IMR-90 (cell line): ENCODE measurements around the gene RYR1. TPM values are rescaled to one million over a fixed set of nuclear protein-coding genes. Genes with fewer than 3 reads are reported as not detected.
"Not testable (repeated sequence)": the region's sequence is repeated elsewhere in the genome, so short reads cannot be mapped to it uniquely, and the experiment has no call there.

ENCODE experiments used
- ATAC-seq: fragments of 200-7000 bp; cut with Tn5 transposase; 2 replicates; pipeline ENCODE4 v1.9.1; 2020; ENCODE audit warnings: low read depth, mild to moderate bottlenecking, moderate library complexity
- BruUV-seq: library from RNA; stranded (reverse); fragments of 400-500 nt; replicated peaks from 2 replicates; lab custom pipeline; 2021; lab: Mats Ljungman, UMichigan
- CTCF ChIA-PET: fragments of 300-600 bp; formaldehyde crosslinking; extraction: SDS; loops from one replicate; lab custom pipeline; 2021; ENCODE audit warnings: antibody characterized with exemption; lab: Yijun Ruan, JAX
- POLR2A ChIA-PET: fragments of 300-600 bp; sonication (Branson Sonifier 250); formaldehyde crosslinking; loops from one replicate; lab custom pipeline; 2022; ENCODE audit warnings: antibody characterized with exemption; ENCODE audit not compliant: unreplicated experiment; lab: Charles Lee
- DNase-seq: peaks from one replicate; pipeline ENCODE4 v3.0.0; 2013
- H2AFZ ChIP-seq: replicated peaks from 2 replicates; pipeline ENCODE3; 2013; ENCODE audit warnings: low read length, mild to moderate bottlenecking; ENCODE audit not compliant: poor library complexity
- H2AK5ac ChIP-seq: 2 replicates; pipeline ENCODE4 v1.6.1; 2013; ENCODE audit warnings: low read depth, low read length, inconsistent platforms
- H2AK9ac ChIP-seq: replicated peaks from 2 replicates; pipeline ENCODE3; 2013; ENCODE audit warnings: mild to moderate bottlenecking, low read depth, low read length, moderate library complexity; ENCODE audit not compliant: poor library complexity
- H2BK120ac ChIP-seq: 2 replicates; pipeline ENCODE4 v1.6.1; 2013; ENCODE audit warnings: low read depth, low read length, inconsistent platforms
- H2BK15ac ChIP-seq: 3 replicates; pipeline ENCODE4 v1.6.1; 2013; ENCODE audit warnings: low read depth, low read length, inconsistent platforms
- H2BK20ac ChIP-seq: 2 replicates; pipeline ENCODE4 v1.6.1; 2013; ENCODE audit warnings: low read depth, mild to moderate bottlenecking, inconsistent platforms, low read length, moderate library complexity
- H2BK5ac ChIP-seq: 2 replicates; pipeline ENCODE4 v1.6.1; 2013; ENCODE audit warnings: mild to moderate bottlenecking, low read depth, low read length, inconsistent platforms; ENCODE audit not compliant: poor library complexity, severe bottlenecking
- H3K14ac ChIP-seq: replicated peaks from 2 replicates; pipeline ENCODE4 v1.6.1; 2013; ENCODE audit warnings: low read depth, low read length, inconsistent platforms
- H3K18ac ChIP-seq: 2 replicates; pipeline ENCODE4 v1.6.1; 2013; ENCODE audit warnings: low read depth, low read length, control low read depth
- H3K23ac ChIP-seq: 2 replicates; pipeline ENCODE4 v1.6.1; 2013; ENCODE audit warnings: low read depth, low read length, inconsistent platforms
- H3K27ac ChIP-seq: 2 replicates; pipeline ENCODE4 v1.5.1; 2013; ENCODE audit warnings: mild to moderate bottlenecking, control low read depth, low read length; ENCODE audit not compliant: insufficient read depth
- H3K27me3 ChIP-seq: 2 replicates; pipeline ENCODE4 v1.6.1; 2013; ENCODE audit warnings: low read length; ENCODE audit not compliant: control insufficient read depth, insufficient read depth
- H3K36me3 ChIP-seq: 2 replicates; pipeline ENCODE4 v1.6.1; 2013; ENCODE audit warnings: low read length, mixed read lengths; ENCODE audit not compliant: control insufficient read depth, insufficient read depth
- H3K4ac ChIP-seq: 2 replicates; pipeline ENCODE4 v1.6.1; 2013; ENCODE audit warnings: low read depth, low read length, inconsistent platforms
- H3K4me1 ChIP-seq: 2 replicates; pipeline ENCODE4 v1.6.1; 2013; ENCODE audit warnings: low read length, mixed read lengths; ENCODE audit not compliant: control insufficient read depth, insufficient read depth
- H3K4me2 ChIP-seq: 2 replicates; pipeline ENCODE4 v1.6.1; 2013; ENCODE audit warnings: low read depth, mild to moderate bottlenecking, control low read depth, low read length, moderate library complexity
- H3K4me3 ChIP-seq: 2 replicates; pipeline ENCODE4 v1.5.1; 2013; ENCODE audit warnings: low read depth, mild to moderate bottlenecking, control low read depth, low read length, moderate library complexity; ENCODE audit not compliant: insufficient read depth
- H3K56ac ChIP-seq: 2 replicates; pipeline ENCODE4 v1.6.1; 2013; ENCODE audit warnings: low read length, inconsistent platforms; ENCODE audit not compliant: insufficient read depth; ENCODE audit errors: extremely low read depth
- H3K79me1 ChIP-seq, 2 experiments: 2 replicates each; pipeline ENCODE4 v1.6.1; 2013; ENCODE audit warnings: low read length in 2 of 2, inconsistent platforms in 1 of 2, low read depth in 1 of 2
- H3K9ac ChIP-seq: 2 replicates; pipeline ENCODE4 v1.6.1; 2013; ENCODE audit warnings: low read depth, low read length, control low read depth
- H3K9me1 ChIP-seq: 2 replicates; pipeline ENCODE4 v1.6.1; 2013; ENCODE audit warnings: low read length, inconsistent platforms; ENCODE audit not compliant: insufficient read depth
- H3K9me3 ChIP-seq: 2 replicates; pipeline ENCODE4 v1.6.1; 2013; ENCODE audit warnings: low read length; ENCODE audit not compliant: control insufficient read depth, insufficient read depth
- H4K20me1 ChIP-seq: 2 replicates; pipeline ENCODE4 v1.6.1; 2013; ENCODE audit warnings: low read length, inconsistent platforms; ENCODE audit not compliant: insufficient read depth
- H4K5ac ChIP-seq: 2 replicates; pipeline ENCODE4 v1.6.1; 2013; ENCODE audit warnings: mild to moderate bottlenecking, low read depth, low read length, control low read depth
- H4K8ac ChIP-seq, 2 experiments: 2 replicates each; pipeline ENCODE4 v1.6.1; 2013; ENCODE audit warnings: low read depth in 2 of 2, low read length in 2 of 2, control low read depth in 1 of 2, inconsistent platforms in 1 of 2
- H4K91ac ChIP-seq: 2 replicates; pipeline ENCODE4 v1.6.1; 2013; ENCODE audit warnings: low read depth, low read length, inconsistent platforms; ENCODE audit not compliant: insufficient read depth
- WGBS, 2 experiments: methylation state at CpG; one replicate each; pipeline versions ENCODE4 v1.1.5 to v1.1.7; 2013; ENCODE audit warnings: missing lambda C conversion rate in 2 of 2; ENCODE audit not compliant: insufficient read length in 1 of 2; ENCODE audit errors: extremely low coverage in 2 of 2; 5-methylcytosine and 5-hydroxymethylcytosine counted together
- dilution Hi-C: fragments of 300-500 bp; cut with HindIII; formaldehyde crosslinking; loops from one replicate; pipeline ENCODE4 v1.14.3; 2018; ENCODE audit warnings: low sequenced_read_pairs; ENCODE audit not compliant: unreplicated experiment
- in situ Hi-C: fragments of 300-500 bp; cut with MboI; formaldehyde crosslinking; loops from 3 replicates; pipeline ENCODE4 v1.14.3; 2019; ENCODE audit warnings: low sequenced_read_pairs, inconsistent platforms, mixed read lengths
- intact Hi-C: fragments of 100-400 bp; cut with micrococcal nuclease; formaldehyde crosslinking; loops from 2 replicates; pipeline ENCODE4 v1.10.0; 2022
- polyA plus RNA-seq, 3 experiments: library from polyadenylated mRNA; depleted of rRNA; stranded (reverse); fragments of >200 nt; gene quantifications; 2 replicates each; pipeline ENCODE4 v1.2.3, GENCODE V29; 2012; ENCODE audit warnings: low replicate concordance in 1 of 3
- total RNA-seq: library from RNA; depleted of rRNA; stranded (reverse); fragments of >200 nt; gene quantifications from 2 replicates; pipeline ENCODE4 v1.2.3, GENCODE V29; 2012

Gene RYR1
- total and polyA plus RNA-seq, 2 of the 4 experiments (the other 2 are of a cell fraction), result not detected

DNA sequence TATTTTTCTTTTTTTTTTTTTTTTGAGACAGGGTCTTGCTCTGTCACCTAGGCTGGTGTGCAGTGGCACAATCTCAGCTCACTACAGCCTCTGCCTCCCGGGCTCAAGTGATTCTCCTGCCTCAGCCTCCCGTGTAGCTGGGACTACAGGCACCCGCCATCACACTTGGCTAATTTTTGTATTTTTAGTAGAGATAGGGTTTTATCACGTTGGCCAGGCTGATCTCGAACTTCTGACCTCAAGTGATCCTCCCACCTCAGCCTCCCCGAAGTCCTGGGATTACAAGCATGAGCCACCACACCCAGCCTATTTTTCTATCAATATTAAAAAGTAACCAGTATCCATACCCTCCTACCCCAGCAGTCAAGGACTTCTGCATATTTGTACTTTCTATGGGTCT, 23.1 kb upstream of the RYR1 start:
- H2BK120ac ChIP-seq, H3K4me2 ChIP-seq, H3K4me1 ChIP-seq, H3K14ac ChIP-seq, H3K9me3 ChIP-seq, H3K9ac ChIP-seq, DNase-seq, H4K91ac ChIP-seq, H2BK20ac ChIP-seq, H3K36me3 ChIP-seq, H3K18ac ChIP-seq, H4K5ac ChIP-seq, BruUV-seq, dilution Hi-C loops, ATAC-seq, H2AK9ac ChIP-seq, H2AFZ ChIP-seq, H3K4ac ChIP-seq, H3K4me3 ChIP-seq, H3K27me3 ChIP-seq, H2BK5ac ChIP-seq, H3K79me1 ChIP-seq, H3K23ac ChIP-seq, POLR2A ChIA-PET, H3K27ac ChIP-seq, intact Hi-C loops, H2BK15ac ChIP-seq, H3K56ac ChIP-seq, H3K9me1 ChIP-seq, H4K8ac ChIP-seq, H4K20me1 ChIP-seq, H2AK5ac ChIP-seq, CTCF ChIA-PET: not testable (repeated sequence)
- in situ Hi-C loops, result loop anchor here (25.0 kb wide), 1 partner anchor 527 kb away; the partner anchor contains the start of genes MRPS12 and SARS2
- no CpG with 5 or more reads among the region's 6 CpGs for WGBS, 2 experiments
